Measurements from ENCODE around the gene SIGLEC12.

- no peak for TF ChIP-seq CTCF (IDR thresholded peaks at IDR 0.05; ENCODE audit: low read length)
- TF ChIP-seq EZH2 (IDR thresholded peaks at IDR 0.05; ENCODE audit: borderline replicate concordance, low read length) = no peak
Measured at GRCh38 chr19:51457351-51458013, 44.1 kb downstream of the SIGLEC12 start.
